Germinal center (tissue), 1 donor: ENCODE results near the gene LRRC4C.
"Not testable (repeated sequence)": the region's sequence is repeated elsewhere in the genome, so short reads cannot be mapped to it uniquely, and the experiment has no call there.

ENCODE experiments used
- DNase-seq: peaks from one replicate; pipeline ENCODE4 v3.0.0; 2012; ENCODE audit warnings: mixed read lengths, low spot score

LRRC4C gene

GRCh38 chr11:41018224-41018623, 441.2 kb downstream of the LRRC4C start:
- no peak for DNase-seq

- no peak for DNase-seq
Measured at GRCh38 chr11:41010361-41011050, 448.9 kb downstream of the LRRC4C start.

GRCh38 chr11:41005986-41006385, 453.5 kb downstream of the LRRC4C start:
- DNase-seq = no peak

GRCh38 chr11:41003339-41004282, 455.8 kb downstream of the LRRC4C start:
- DNase-seq = no peak

- no peak for DNase-seq
Measured at GRCh38 chr11:40998920-40999319, 460.5 kb downstream of the LRRC4C start.

GRCh38 chr11:40987776-40988435, 471.5 kb downstream of the LRRC4C start:
- no peak for DNase-seq

- DNase-seq = no peak
Measured at GRCh38 chr11:40986320-40986719, 473.1 kb downstream of the LRRC4C start.

GRCh38 chr11:40975076-40975475, 484.4 kb downstream of the LRRC4C start:
- DNase-seq = no peak

- DNase-seq = no peak
Measured at GRCh38 chr11:40974186-40974795, 485.2 kb downstream of the LRRC4C start.

- DNase-seq = no peak
Measured at GRCh38 chr11:40958707-40959106, 500.7 kb downstream of the LRRC4C start.

- DNase-seq = no peak
Measured at GRCh38 chr11:40952479-40952878, 507.0 kb downstream of the LRRC4C start.

- no peak for DNase-seq
Measured at GRCh38 chr11:40938002-40938401, 521.5 kb downstream of the LRRC4C start.

- no peak for DNase-seq
Measured at GRCh38 chr11:40924915-40925314, 534.5 kb downstream of the LRRC4C start.

- no peak for DNase-seq
Measured at GRCh38 chr11:40921246-40921645, 538.2 kb downstream of the LRRC4C start.

- DNase-seq = not testable (repeated sequence)
Measured at GRCh38 chr11:40910774-40911173, 548.7 kb downstream of the LRRC4C start.

- no peak for DNase-seq
Measured at GRCh38 chr11:40894501-40894900, 565.0 kb downstream of the LRRC4C start.

- no peak for DNase-seq
Measured at GRCh38 chr11:40885250-40885954, 574.0 kb downstream of the LRRC4C start.

GRCh38 chr11:40882301-40882700, 577.2 kb downstream of the LRRC4C start:
- no peak for DNase-seq

GRCh38 chr11:40879911-40880310, 579.5 kb downstream of the LRRC4C start:
- DNase-seq = no peak

- no peak for DNase-seq
Measured at GRCh38 chr11:40877981-40878380, 581.5 kb downstream of the LRRC4C start.

GRCh38 chr11:40877256-40877655, 582.2 kb downstream of the LRRC4C start:
- DNase-seq = no peak
